Frontal cortex (tissue), 4 donors: ENCODE measurements around the gene LRWD1. TPM values are rescaled to one million over a fixed set of nuclear protein-coding genes. Genes with fewer than 3 reads are reported as not detected.
"Not testable (repeated sequence)": the region's sequence is repeated elsewhere in the genome, so short reads cannot be mapped to it uniquely, and the experiment has no call there.

Experiments
- DNase-seq, 2 donors: peaks; one replicate each; pipeline ENCODE4 v3.0.0; 2012; ENCODE audit warnings: low spot score in 2 of 2
- FAIRE-seq: peaks from 2 replicates; lab custom pipeline; 2012; peaks lifted over from hg19 to GRCh38; lab: Jason Lieb, UNC
- total RNA-seq: library from RNA; depleted of rRNA; stranded (reverse); fragments of >200 nt; gene quantifications from one replicate; pipeline ENCODE4 v1.2.3, GENCODE V29; 2014
- donor health status: control.
- donor health status: control.
- donor health status: control.

The LRWD1 gene
- total RNA-seq, 1 donor from 2014 or later: 55.4 TPM

DNA sequence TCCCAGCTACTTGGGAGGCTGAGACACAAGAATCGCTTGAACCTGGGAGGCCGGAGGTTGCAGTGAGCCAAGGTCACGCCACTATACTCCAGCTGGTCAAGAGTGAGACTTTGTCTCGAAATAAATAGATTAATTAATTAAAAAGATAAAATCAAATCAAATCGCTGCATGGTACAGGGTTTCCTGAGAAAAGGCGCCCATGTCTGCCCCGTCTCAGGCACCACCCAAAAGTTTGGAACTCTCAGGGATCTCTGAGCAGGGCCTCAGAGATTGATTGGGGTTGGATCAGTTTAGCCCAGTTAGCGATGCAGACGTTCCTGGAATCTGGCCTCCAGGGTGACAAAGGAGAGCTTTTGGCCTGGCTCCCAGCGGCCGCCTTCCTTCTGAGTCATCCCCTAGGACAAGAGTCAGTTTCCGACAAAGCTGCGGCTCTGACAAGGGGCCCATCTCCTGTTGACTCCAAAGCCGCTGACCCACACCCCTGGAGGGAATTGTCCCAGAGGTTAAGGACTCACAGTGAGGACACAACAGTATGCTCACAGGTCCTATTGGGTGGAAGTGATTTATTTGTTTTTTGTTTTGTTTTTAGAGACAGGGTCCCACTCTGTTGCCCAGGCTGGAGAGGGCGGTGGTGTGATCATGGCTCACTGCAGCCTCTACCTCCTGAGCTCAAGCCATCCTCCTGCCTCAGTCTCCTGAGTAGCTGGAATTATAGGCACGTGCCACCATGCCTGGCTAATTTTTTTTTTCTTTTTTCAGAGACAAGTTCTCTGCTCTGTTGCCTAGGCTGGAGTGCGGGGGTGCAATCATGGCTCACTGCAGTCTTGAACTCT, 24.6 kb upstream of the LRWD1 start:
- FAIRE-seq: no peak
- no peak for DNase-seq

DNA sequence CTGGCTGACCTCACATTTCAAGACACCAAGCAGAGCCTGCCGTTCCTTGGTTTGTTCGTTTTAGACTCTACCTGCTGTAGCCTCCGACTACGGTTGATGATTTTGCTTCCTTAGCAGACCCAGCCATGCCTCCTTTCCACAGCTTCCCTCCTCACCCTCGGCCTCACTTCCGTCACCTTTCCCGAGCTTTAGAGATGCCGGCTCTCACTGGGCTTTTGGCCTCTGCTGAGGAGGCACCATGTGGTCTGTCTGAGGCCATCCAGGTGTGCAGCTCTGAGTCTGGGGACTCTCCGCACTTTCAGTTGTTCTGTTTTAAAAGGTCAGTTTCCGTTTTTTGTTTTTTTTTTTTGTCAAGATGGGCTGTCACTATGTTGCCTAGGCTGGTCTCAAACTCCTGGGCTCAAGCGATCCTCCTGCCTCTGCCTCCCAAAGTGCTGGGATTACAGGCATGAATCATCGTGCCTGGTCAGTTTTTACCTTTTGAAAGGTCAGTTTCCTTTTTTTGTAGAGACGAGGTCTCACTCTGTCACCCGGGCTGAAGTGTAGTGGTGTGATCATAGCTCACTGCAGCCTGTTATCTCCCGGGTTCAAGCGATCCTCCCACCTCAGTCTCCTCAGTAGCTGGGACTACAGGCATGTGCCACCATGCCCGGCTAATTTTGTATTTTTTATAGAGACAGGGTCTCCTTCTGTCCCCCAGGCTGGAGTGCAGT, 19.7 kb upstream of the LRWD1 start:
- FAIRE-seq: no peak
- DNase-seq: no peak

DNA sequence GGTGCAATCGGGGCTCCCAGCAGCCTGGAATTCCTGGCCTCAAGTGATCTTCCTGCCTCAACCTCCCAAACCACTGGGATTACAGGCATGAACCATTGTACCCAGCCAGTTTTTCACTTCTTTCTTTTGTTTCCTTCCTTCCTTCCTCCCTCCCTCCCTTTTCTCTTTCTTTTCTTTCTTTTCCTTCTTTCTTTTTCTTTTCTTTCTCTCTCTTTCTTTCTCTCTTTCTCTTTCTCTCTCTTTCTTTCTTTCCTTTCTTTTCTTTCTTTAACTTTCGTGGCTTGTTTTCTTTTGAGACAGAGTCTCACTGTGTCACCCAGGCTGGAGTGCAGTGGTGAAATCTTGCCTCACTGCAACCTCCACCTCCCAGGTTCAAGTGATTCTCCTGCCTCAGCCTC, 19.1 kb upstream of the LRWD1 start:
- no peak for FAIRE-seq
- no peak for DNase-seq

DNA sequence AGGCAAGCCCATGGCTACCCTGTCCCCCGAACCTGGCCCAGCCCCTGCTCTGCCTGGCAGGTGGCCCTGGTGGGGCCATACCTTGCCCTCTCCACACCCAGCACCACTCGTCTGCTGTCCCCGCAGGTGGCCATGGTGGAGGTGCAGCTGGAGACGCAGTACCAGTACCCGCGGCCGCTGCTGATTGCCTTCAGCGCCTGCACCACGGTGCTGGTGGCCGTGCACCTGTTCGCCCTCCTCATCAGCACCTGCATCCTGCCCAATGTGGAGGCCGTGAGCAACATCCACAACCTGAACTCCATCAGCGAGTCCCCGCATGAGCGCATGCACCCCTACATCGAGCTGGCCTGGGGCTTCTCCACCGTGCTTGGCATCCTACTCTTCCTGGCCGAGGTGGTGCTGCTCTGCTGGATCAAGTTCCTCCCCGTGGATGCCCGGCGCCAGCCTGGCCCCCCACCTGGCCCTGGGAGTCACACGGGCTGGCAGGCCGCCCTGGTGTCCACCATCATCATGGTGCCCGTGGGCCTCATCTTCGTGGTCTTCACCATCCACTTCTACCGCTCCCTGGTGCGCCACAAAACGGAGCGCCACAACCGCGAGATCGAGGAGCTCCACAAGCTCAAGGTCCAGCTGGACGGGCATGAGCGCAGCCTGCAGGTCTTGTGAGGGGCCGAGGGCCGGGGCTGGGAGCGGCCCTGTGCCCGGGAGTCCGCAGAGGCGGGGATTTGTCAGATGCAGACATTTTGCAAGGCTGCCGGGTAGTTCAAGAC, 18.2 kb upstream of the LRWD1 start:
- no peak for FAIRE-seq
- no peak for DNase-seq

DNA sequence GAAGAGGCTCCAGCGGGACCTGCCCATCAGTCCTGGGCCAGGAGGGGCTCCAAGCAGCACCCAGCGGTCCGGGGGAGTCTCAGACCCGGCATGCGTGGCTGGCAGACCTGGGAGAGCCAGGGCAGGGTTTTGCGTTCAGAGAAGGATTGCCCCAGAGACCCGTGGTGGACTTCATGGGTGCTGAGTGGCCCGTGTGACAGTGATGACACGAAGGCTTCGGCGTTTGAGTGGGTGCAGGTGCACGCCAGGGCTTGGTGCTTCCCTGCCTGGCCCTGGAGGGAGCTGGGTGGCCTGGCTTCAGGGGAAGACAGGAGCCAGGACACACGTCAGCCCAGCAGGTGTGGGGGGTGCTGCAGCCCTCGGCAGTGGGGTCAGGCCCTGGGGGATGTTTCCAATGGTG, 17.5 kb upstream of the LRWD1 start:
- no peak for FAIRE-seq
- no peak for DNase-seq

DNA sequence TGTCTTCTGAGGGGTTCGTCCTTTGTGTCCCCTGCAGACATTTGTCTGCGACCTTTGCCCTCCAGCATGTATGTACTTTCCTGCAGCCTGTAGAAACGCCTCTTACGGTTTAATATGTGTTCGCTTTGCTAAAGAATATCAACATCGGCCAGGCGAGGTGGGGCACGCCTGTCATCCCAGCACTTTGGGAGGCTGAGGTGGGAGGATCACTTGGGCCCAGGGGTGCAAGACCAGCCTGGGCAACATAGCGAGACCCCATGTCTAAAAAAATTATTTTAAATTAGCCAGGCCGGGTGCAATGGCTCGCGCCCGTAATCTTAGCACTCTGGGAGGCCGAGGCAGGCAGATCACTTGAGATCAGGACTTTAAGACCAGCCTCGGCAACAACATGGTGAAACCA, 15.6 kb upstream of the LRWD1 start:
- DNase-seq (no peak), FAIRE-seq (no peak)

DNA sequence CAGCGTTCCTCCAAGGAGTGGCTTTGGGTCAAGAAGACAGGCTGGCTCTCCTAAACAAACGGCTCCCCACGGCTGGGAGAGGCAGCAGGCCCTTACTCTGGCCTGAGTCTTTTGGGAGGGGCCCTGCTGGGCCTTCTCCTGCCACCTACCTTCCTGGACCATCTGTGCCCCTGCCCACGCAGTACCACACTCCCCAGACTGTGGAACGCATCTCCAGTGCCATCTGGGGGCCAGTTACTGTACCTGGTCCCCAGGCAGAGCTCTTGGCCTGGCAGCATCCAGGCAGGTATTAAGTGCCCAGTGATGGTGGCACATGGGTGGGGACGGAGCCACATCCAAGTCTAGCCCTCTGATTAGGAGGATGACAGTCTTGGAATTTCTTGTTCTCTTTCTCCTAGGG, 14.5 kb upstream of the LRWD1 start:
- FAIRE-seq (no peak), DNase-seq (peak in 1 of 2 donors; percentile 58)

DNA sequence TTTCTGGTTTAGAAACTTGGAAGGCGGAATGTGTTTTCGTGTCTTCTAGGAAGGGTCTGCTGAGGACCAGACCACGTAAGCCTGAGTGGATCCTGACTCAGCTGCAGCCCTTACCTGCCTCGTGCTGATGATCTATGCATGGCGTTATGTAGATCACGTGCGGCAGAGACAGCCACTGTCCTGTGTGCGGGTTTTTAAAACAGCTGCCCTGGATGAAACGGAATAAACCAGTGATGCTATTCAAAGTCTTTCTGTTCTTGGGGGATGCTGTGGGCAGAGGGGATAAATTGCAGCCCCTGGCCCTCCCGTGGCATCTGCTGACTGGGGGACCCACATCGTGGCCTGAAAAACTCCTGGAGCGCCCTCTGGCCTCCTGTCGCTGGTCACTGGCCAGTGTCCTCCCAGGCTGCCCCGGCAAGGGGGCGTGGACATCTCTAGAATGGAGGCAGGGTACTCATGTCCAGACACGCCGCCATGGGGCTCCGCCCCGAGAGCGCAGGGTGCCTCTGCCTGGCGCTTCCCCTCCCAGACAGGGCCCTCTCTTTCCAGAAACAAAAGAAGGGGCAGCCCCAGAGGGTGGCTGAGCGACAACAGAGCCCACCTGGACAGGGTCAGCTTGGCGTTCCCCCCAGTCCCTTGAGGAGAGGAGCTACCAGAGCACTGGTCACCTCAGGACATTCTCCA, 13.3 kb upstream of the LRWD1 start:
- no peak for FAIRE-seq
- no peak for DNase-seq

DNA sequence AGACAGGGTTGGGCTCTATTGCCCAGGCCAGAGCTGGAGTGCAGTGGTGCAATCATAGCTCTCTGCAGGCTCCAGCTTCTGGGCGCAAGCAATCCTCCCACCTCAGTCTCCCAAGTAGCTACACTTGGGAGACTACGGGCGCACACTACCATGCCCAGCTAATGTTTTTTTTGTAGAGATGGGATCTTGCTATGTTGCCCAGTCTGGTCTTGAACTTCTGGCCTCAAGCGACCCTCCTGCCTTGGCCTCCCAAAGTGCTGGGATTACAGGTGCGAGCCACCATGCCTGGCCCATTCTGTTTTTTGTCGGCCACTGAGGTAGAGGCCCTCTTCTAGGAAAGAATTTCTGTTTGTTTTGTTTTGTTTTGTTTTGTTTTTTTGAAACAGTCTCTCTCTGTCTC, 12.3 kb upstream of the LRWD1 start:
- no peak for FAIRE-seq

DNA sequence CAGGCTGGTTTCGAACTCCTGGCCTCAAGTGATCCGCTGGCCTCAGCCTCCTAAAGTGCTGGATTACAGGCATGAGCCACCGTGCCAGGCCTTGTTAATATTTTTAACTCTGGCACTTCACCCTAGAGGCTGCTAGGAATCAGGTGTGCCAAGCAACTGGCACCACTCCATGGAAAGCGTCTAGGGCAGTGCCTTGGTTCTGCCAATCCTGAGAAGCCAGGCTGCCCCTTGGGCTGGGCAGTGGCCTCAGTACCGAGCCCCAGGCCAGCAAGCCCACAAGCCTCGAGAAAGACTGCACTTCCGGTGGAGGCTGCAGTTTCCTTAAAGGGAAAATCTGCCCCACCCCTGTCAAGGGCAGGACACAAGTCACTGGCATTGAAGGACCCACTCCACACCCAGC, 11.5 kb upstream of the LRWD1 start:
- FAIRE-seq: no peak

More for the DNA sequence above, 12.3 kb upstream of the LRWD1 start:
- DNase-seq: no peak

DNA sequence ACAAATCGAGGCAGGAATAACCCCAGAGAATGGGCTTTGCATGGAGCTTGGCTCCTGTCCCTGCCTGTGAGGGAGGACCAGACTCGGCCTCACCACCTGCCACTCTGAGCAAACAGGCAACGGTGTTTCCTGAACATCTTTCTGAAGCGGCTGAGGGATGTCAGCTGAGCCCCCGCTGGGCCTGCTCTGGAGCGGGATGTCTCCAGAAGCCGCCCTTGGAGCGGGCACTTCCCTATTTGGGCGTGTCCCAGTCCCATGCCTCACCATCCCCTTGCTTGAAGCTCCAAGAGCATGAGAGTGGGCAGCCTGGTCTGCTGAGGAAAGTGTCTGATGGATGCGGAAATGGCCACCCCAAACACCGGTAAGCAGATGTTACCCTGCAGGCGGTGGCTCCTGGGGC, 10.3 kb upstream of the LRWD1 start:
- no peak for DNase-seq
- FAIRE-seq: no peak

More for the DNA sequence above, 11.5 kb upstream of the LRWD1 start:
- no peak for DNase-seq

DNA sequence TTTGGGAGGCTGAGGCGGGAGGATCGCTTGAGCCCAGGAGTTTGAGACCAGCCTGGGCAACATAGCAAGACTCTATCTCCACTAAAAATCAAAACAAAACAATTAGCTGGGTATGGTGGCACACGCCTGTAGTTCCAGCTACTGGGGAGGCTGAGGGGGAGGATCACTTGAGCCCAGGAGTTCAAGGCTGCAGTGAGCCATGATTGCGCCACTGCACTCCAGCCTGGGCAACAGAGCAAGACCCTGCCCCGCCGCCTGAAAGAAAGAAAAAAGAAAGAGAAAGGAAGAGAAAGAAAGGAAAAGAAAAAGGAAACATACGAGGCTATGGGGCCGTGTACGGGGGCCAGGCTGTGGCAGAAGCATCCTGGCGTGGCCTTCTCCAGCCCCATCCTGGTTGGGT, 9.9 kb upstream of the LRWD1 start:
- not testable (repeated sequence) for FAIRE-seq, DNase-seq

DNA sequence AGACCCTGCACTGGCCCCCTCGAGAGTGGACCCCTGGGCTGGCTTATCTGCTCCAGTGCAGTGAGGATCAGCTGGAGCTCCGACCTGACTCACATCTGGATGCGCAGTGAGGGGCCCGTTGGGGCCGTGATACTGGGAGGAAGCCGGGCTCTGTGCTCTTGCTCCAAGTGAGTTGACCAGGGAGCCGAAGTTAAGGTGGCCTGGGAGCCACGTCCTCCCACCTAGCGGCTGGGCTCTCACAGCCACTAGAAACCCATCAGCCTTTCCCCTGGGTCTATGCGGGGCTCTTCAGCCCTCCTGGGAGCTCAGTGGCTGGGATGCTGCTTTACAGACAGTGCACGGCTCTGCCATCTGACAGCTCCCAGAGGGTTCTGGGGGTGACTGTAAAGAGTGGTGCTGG, 9.2 kb upstream of the LRWD1 start:
- no peak for FAIRE-seq

DNA sequence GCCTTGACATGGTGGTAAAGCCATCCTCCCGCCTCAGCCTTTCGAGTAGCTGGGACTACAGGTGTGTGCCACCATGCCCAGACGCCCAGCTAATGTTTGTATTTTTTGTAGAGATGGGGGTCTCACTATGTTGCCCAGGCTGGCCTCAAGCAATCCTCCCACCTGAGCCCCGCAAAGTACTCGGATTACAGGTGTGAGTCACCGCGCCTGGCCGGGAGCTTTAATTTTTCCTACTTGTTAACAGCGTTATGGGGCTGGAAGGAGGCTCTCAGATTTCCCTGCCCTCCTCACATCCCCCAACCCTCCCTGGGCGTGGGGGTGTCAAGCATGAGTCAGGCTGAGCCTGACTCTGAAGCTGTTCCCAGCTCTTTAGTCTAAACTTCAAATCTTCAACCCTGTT, 8.5 kb upstream of the LRWD1 start:
- DNase-seq: no peak
- no peak for FAIRE-seq

More for the DNA sequence above, 9.2 kb upstream of the LRWD1 start:
- no peak for DNase-seq

DNA sequence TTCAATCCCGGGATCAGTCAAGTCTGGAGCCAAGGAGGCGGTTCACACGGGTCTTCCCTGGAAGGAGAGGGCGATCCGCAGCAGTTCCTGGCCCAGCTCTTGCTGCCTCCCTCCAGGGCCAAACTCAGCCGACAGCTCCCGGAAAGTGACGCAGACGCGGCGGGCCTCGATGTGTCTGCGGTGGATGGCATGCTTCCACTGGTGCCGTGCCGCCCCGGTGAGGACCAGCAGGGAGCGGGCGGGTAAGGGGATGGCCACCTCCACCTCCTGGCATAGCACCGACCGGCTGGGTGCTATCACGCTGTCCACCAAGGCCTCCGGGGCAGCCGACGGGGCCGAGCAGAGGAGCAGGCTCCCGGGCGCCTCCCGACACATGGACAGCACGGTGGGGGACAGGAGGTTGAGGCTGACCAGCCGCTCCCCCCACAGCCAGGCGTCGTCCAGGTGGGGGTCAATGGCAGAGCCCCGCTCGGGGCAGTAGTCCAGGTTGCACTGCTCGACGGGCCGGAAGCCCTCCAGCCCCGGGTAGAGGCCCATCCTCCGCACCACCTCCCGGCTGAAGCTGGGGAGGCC, 7.3 kb upstream of the LRWD1 start:
- FAIRE-seq: no peak
- no peak for DNase-seq

DNA sequence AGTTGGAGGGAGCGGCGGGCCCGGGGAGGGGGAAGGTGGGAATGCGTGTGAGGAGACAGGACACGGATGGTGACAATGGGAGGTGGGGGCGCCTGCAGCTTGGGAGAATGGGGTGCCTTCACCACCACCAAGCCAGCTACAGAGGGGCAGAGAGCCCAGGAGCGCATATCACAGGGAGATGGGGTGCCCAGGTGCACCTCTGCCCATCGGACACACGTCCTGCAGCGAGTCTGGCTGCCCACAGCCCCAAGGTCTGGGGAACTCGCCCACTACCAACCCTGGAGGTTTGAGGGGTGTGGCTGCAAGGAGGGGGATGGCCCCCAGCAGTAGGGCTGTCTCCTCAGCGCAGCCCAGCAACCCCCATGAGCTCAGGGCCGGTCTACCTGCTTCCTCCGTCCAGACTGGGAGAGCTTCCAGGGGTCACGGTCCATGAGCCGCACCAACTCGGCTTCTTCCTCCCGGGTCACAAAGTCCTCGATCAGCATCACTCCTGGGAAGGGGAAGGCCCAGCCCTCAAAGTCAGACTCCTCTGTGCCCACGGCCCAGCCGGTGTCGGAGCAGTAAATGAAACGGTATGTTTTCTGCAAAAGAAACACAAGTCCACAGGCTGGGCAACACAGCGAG, 5.5 kb upstream of the LRWD1 start:
- DNase-seq (no peak), FAIRE-seq (no peak)

DNA sequence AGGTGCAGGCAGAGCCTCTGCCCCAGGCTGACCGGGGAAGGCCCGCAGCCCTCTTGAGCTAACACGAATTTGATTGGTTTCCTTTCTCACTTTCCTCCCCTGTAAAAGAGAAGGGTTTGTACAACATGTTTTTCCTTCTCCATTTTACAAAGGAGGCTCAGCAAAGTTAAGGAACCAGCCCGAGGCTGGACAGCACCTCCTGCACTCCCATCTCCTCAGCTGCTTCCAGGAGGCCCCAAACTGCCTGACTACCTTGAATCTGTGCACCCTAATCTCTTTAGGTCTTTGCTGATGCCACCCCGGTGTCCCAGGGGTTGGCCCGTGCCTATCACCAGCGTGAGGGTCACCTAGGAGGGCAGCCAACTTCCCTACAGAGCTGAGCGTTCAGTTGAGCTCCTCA, 4.3 kb upstream of the LRWD1 start:
- FAIRE-seq: no peak
- no peak for DNase-seq

DNA sequence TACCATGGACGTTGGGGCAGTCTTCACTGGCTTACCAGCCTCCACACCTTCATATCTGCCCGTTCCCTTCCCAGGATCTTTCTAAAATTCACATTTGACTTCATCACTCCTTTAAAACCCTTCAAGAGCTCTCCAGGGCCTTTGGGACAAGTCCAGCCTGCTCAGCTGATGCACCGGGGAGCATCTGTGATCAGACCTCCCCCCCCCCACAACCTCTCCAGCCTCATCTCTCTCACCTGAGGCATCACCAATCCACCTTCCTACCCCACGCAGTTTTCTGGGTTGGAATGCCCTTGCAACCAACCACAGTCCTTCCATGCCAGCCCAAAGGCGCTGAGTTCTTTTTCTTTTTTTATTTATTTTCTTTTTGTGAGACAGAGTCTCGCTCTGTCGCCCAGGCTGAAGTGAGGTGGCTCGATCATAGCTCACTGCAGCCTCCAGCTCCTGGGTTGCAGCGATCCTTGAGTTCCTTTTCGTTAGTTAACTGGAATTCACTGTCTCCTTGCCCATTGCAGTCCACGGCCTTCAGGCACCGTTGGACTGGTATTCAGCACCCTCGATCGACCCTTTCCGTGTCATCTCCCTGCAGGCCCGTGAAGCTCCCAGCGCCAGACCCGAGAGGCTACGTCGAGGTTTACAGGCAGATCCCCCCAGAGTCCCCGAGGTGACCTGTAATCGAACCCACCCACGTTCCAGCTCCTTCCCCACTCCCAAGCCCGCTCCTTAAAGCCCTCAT, 775 bp upstream of the LRWD1 start:
- no peak for FAIRE-seq
- DNase-seq: no peak

DNA sequence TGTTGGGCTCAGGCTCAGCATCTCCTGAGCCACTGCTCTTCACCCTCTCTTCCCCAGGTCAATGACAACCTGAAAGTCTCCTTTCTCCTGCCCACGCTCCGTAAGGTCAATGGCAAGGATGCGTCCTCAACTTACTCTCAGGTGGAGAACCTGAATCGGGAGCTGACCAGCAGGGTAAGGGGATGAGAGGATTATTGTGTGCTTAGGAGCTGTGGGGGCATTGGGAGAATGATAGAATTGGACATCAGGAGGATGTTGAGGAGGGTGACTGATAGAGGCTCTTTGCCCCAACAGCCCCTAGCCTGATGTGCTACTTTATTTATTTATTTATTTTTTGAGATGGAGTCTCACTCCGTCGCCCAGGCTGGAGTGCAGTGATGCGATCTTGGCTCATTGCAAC, 1.3 kb downstream of the LRWD1 start:
- no peak for FAIRE-seq
- no peak for DNase-seq
